Breast epithelium (tissue), 4 donors: ENCODE data around the gene POLR2E. TPM values are rescaled to one million over a fixed set of nuclear protein-coding genes. Genes with fewer than 3 reads are reported as not detected.

Source experiments
- DNase-seq, 2 donors: peaks; one replicate each; pipeline ENCODE4 v3.0.0-alpha.2; 2019; ENCODE audit warnings: low spot score in 2 of 2
- H3K27ac ChIP-seq, 2 donors: fragments of 200-600 bp; sonication (generic) in 1 of 2; one replicate each; pipeline ENCODE4 v1.5.1; 2016 to 2019; ENCODE audit warnings: mild to moderate bottlenecking in 1 of 2
- H3K27me3 ChIP-seq, 2 donors: fragments of 200-600 bp; sonication (generic) in 1 of 2; one replicate each; pipeline versions ENCODE4 v1.5.1 to v1.6.0; 2017 to 2019; ENCODE audit warnings: control low read depth in 1 of 2, mild to moderate bottlenecking in 1 of 2
- H3K36me3 ChIP-seq: fragments of 200-600 bp; one replicate; pipeline ENCODE4 v1.5.1; 2019
- H3K4me1 ChIP-seq, 2 donors: fragments of 200-600 bp; sonication (generic); one replicate each; pipeline ENCODE4 v1.5.1; 2016 to 2019; ENCODE audit warnings: control low read depth in 1 of 2
- H3K4me3 ChIP-seq, 3 donors: fragments of 200-600 bp; sonication (generic); 1 replicate in 2 of 3; 2 replicates in 1 of 3; pipeline ENCODE4 v1.5.1; 2016 to 2019; ENCODE audit warnings: mild to moderate bottlenecking in 3 of 3, moderate library complexity in 2 of 3
- H3K9me3 ChIP-seq, 2 donors: fragments of 200-600 bp; sonication (generic) in 1 of 2; one replicate each; pipeline ENCODE4 v1.5.1; 2016 to 2019; ENCODE audit warnings: control low read depth in 1 of 2
- CTCF ChIP-seq, 3 donors: fragments of 450-650 bp; IDR thresholded peaks; one replicate each; pipeline ENCODE4 v1.5.1; 2016 to 2017; ENCODE audit warnings: antibody characterized with exemption in 3 of 3, mild to moderate bottlenecking in 3 of 3, moderate library complexity in 3 of 3
- POLR2A ChIP-seq: fragments of 450-650 bp; IDR thresholded peaks from one replicate; pipeline ENCODE4 v1.6.1; 2016; ENCODE audit warnings: antibody characterized with exemption, mild to moderate bottlenecking, moderate library complexity
- POLR2AphosphoS5 ChIP-seq, 3 donors: sonication (generic); formaldehyde crosslinking; IDR thresholded peaks; one replicate each; pipeline ENCODE4 v1.6.1; 2017; ENCODE audit warnings: antibody characterized with exemption in 3 of 3
- intact Hi-C: fragments of 100-400 bp; cut with DNase I; formaldehyde crosslinking; loops from one replicate; pipeline ENCODE4 v1.15.1; 2023; ENCODE audit warnings: low total_unique reads
- total RNA-seq, 3 donors: library from RNA; depleted of rRNA; stranded (reverse); fragments of >200 nt; gene quantifications; one replicate each; pipeline ENCODE4 v1.1.0, GENCODE V29; 2016

Gene POLR2E
- total RNA-seq, 3 donors from 2014 or later = 65.9 to 175 (median 89.1) TPM

- H3K9me3 ChIP-seq = peaks cover 48 to 59% of the 10 kb centered on the region in 2 donors
- H3K36me3 ChIP-seq = no peaks in the 10 kb centered on the region
- no peak for DNase-seq
- H3K27me3 ChIP-seq = no peaks in the 10 kb centered on the region
- no peaks in the 10 kb centered on the region for H3K4me1 ChIP-seq
- no peak overlapping the region for H3K27ac ChIP-seq
- intact Hi-C loops = no loop called here
- TF ChIP-seq CTCF (IDR thresholded peaks at IDR 0.05) (no peak), POLR2A (no peak), POLR2AphosphoS5 (IDR thresholded peaks at IDR 0.05) (no peak)
- H3K4me3 ChIP-seq = no peak overlapping the region
Observed at GRCh38 chr19:1055886-1056620, 39.1 kb downstream of the POLR2E start.

GRCh38 chr19:1055028-1055425, 40.1 kb downstream of the POLR2E start:
- intact Hi-C loops = no loop called here
- no peak for TF ChIP-seq POLR2AphosphoS5 (IDR thresholded peaks at IDR 0.05)
- TF ChIP-seq POLR2A = no peak
- TF ChIP-seq CTCF (IDR thresholded peaks at IDR 0.05) = no peak
- no peak overlapping the region for H3K4me3 ChIP-seq
- no peak for DNase-seq
- no peak overlapping the region for H3K27ac ChIP-seq
- no peaks in the 10 kb centered on the region for H3K27me3 ChIP-seq
- H3K9me3 ChIP-seq = peaks cover 48 to 57% of the 10 kb centered on the region in 2 donors
- H3K36me3 ChIP-seq = no peaks in the 10 kb centered on the region
- no peaks in the 10 kb centered on the region for H3K4me1 ChIP-seq

- intact Hi-C loops = no loop called here
- Histone ChIP-seq H3K36me3 (no peaks in the 10 kb centered on the region), H3K27me3 (no peaks in the 10 kb centered on the region), H3K27ac (no peak overlapping the region), H3K9me3 (peaks cover 44 to 50% of the 10 kb centered on the region in 2 donors), H3K4me1 (no peaks in the 10 kb centered on the region), H3K4me3 (no peak overlapping the region)
- TF ChIP-seq POLR2AphosphoS5 (IDR thresholded peaks at IDR 0.05) (no peak), CTCF (IDR thresholded peaks at IDR 0.05) (no peak), POLR2A (no peak)
- no peak for DNase-seq
Observed at GRCh38 chr19:1054102-1055027, 40.8 kb downstream of the POLR2E start.

- TF ChIP-seq POLR2AphosphoS5 (IDR thresholded peaks at IDR 0.05) (no peak), POLR2A (no peak), CTCF (IDR thresholded peaks at IDR 0.05) (no peak)
- no peaks in the 10 kb centered on the region for H3K4me1 ChIP-seq
- H3K36me3 ChIP-seq = no peaks in the 10 kb centered on the region
- intact Hi-C loops = no loop called here
- no peaks in the 10 kb centered on the region for H3K27me3 ChIP-seq
- H3K9me3 ChIP-seq = peaks cover 35 to 41% of the 10 kb centered on the region in 2 donors
- no peak overlapping the region for H3K4me3 ChIP-seq
- no peak for DNase-seq
- no peak overlapping the region for H3K27ac ChIP-seq
Observed at GRCh38 chr19:1053176-1054101, 41.7 kb downstream of the POLR2E start.
